ENCODE data around the gene MINAR1. TPM values are rescaled to one million over a fixed set of nuclear protein-coding genes. Genes with fewer than 3 reads are reported as not detected.

Gene MINAR1
- total and polyA plus RNA-seq, 8 donors: 1.1 to 3.9 (median 2.2) TPM

- no peak for ATAC-seq
- Histone ChIP-seq H3K27ac (no peak overlapping the region), H3K4me1 (peaks cover 0 to 8% (median 0%) of the 10 kb centered on the region in 3 donors), H3K36me3 (no peaks in the 10 kb centered on the region), H3K9me3 (no peaks in the 10 kb centered on the region), H3K4me3 (no peak overlapping the region), H3K27me3 (no peaks in the 10 kb centered on the region)
- intact Hi-C loops (cut with DNase I): no loop called here
- TF ChIP-seq CTCF (IDR thresholded peaks at IDR 0.05): no peak
- DNase-seq: no peak
- no peak for FAIRE-seq
- 71 to 73% methylated on average over 4 of the region's 4 CpGs for WGBS, 2 donors
These were observed 10.8 kb downstream of the MINAR1 start for GRCh38 chr15:79442911-79443310.

- no peak for TF ChIP-seq CTCF (IDR thresholded peaks at IDR 0.05)
- no peak for ATAC-seq
- no peak overlapping the region for H3K27ac ChIP-seq
- no peaks in the 10 kb centered on the region for H3K27me3 ChIP-seq
- H3K4me3 ChIP-seq: no peak overlapping the region
- H3K9me3 ChIP-seq: no peaks in the 10 kb centered on the region
- no peak for FAIRE-seq
- H3K36me3 ChIP-seq: no peaks in the 10 kb centered on the region
- no peak for DNase-seq
- intact Hi-C loops (cut with DNase I): no loop called here
- H3K4me1 ChIP-seq: peaks cover 0 to 8% (median 0%) of the 10 kb centered on the region in 3 donors
- WGBS, 2 donors: 89 to 97% methylated on average over 1 of the region's 1 CpG
These were observed 14.9 kb downstream of the MINAR1 start for GRCh38 chr15:79447060-79447459.

GRCh38 chr15:79450648-79451047, 18.5 kb downstream of the MINAR1 start:
- no peak for DNase-seq
- TF ChIP-seq CTCF (IDR thresholded peaks at IDR 0.05): no peak
- WGBS, 2 donors: 74 to 77% methylated on average over 3 of the region's 3 CpGs
- FAIRE-seq: no peak
- Histone ChIP-seq H3K9me3 (no peaks in the 10 kb centered on the region), H3K4me3 (no peak overlapping the region), H3K27ac (no peak overlapping the region), H3K27me3 (no peaks in the 10 kb centered on the region), H3K36me3 (no peaks in the 10 kb centered on the region), H3K4me1 (no peaks in the 10 kb centered on the region)
- ATAC-seq: no peak
- intact Hi-C loops (cut with DNase I): no loop called here

- H3K4me3 ChIP-seq: no peak overlapping the region
- DNase-seq: no peak
- H3K36me3 ChIP-seq: no peaks in the 10 kb centered on the region
- WGBS, 2 donors: 77 to 78% methylated on average over 17 of the region's 17 CpGs
- H3K27ac ChIP-seq: no peak overlapping the region
- no peaks in the 10 kb centered on the region for H3K27me3 ChIP-seq
- no peak for FAIRE-seq
- ATAC-seq: no peak
- TF ChIP-seq CTCF (IDR thresholded peaks at IDR 0.05): no peak
- H3K4me1 ChIP-seq: no peaks in the 10 kb centered on the region
- no peaks in the 10 kb centered on the region for H3K9me3 ChIP-seq
- intact Hi-C loops (cut with DNase I): no loop called here
These were observed 19.3 kb downstream of the MINAR1 start for GRCh38 chr15:79451361-79451999.

- Histone ChIP-seq H3K36me3 (no peaks in the 10 kb centered on the region), H3K4me1 (no peaks in the 10 kb centered on the region), H3K9me3 (no peaks in the 10 kb centered on the region), H3K27ac (no peak overlapping the region), H3K4me3 (no peak overlapping the region), H3K27me3 (no peaks in the 10 kb centered on the region)
- intact Hi-C loops (cut with DNase I): no loop called here
- ATAC-seq (no peak), FAIRE-seq (no peak), DNase-seq (no peak)
- WGBS, 2 donors: 87 to 91% methylated on average over 4 of the region's 4 CpGs
- TF ChIP-seq CTCF (IDR thresholded peaks at IDR 0.05): no peak
These were observed 20.3 kb downstream of the MINAR1 start for GRCh38 chr15:79452244-79453051.
